Measurements from ENCODE around the gene SIGLECL1.

Gene SIGLECL1

GRCh38 chr19:51247972-51248590 is 2.8 kb upstream of the SIGLECL1 start:
- no peaks in the 10 kb centered on the region for H3K79me2 ChIP-seq
- H3K9me3 ChIP-seq (ENCODE audit: control insufficient read depth, low read length) = no peaks in the 10 kb centered on the region
- no peak overlapping the region for H3K9ac ChIP-seq
- H3K4me2 ChIP-seq (ENCODE audit: low read length) = no peak overlapping the region
- no peaks in the 10 kb centered on the region for H3K27me3 ChIP-seq (ENCODE audit: control insufficient read depth, insufficient read depth, low read length)
- no peak for TF ChIP-seq CTCF (IDR thresholded peaks at IDR 0.05)
- no peaks in the 10 kb centered on the region for H3K4me1 ChIP-seq
- H3K4me3 ChIP-seq (ENCODE audit: low read depth, low read length) = no peak overlapping the region
- no peaks in the 10 kb centered on the region for H3K36me3 ChIP-seq (ENCODE audit: control insufficient read depth, insufficient read depth, low read length)
- no peak overlapping the region for H3K27ac ChIP-seq
- no peak overlapping the region for H2AFZ ChIP-seq

GRCh38 chr19:51251468-51251820 is 564 bp downstream of the SIGLECL1 start:
- Histone ChIP-seq H3K4me3 (ENCODE audit: low read depth, low read length) (no peak overlapping the region), H3K9me3 (ENCODE audit: control insufficient read depth, low read length) (no peaks in the 10 kb centered on the region), H3K79me2 (no peaks in the 10 kb centered on the region), H3K9ac (no peak overlapping the region), H3K27ac (no peak overlapping the region), H2AFZ (no peak overlapping the region), H3K36me3 (ENCODE audit: control insufficient read depth, insufficient read depth, low read length) (no peaks in the 10 kb centered on the region), H3K27me3 (ENCODE audit: control insufficient read depth, insufficient read depth, low read length) (no peaks in the 10 kb centered on the region), H3K4me1 (no peaks in the 10 kb centered on the region), H3K4me2 (ENCODE audit: low read length) (no peak overlapping the region)
- no peak for TF ChIP-seq CTCF (IDR thresholded peaks at IDR 0.05)

GRCh38 chr19:51252306-51253079 is 1.6 kb downstream of the SIGLECL1 start:
- Histone ChIP-seq H3K36me3 (ENCODE audit: control insufficient read depth, insufficient read depth, low read length) (no peaks in the 10 kb centered on the region), H3K79me2 (no peaks in the 10 kb centered on the region), H3K9ac (no peak overlapping the region), H3K27ac (no peak overlapping the region), H3K4me3 (ENCODE audit: low read depth, low read length) (no peak overlapping the region), H3K4me2 (ENCODE audit: low read length) (no peak overlapping the region), H3K27me3 (ENCODE audit: control insufficient read depth, insufficient read depth, low read length) (no peaks in the 10 kb centered on the region), H3K4me1 (no peaks in the 10 kb centered on the region), H2AFZ (no peak overlapping the region), H3K9me3 (ENCODE audit: control insufficient read depth, low read length) (no peaks in the 10 kb centered on the region)
- no peak for TF ChIP-seq CTCF (IDR thresholded peaks at IDR 0.05)

GRCh38 chr19:51253088-51253806 is 2.4 kb downstream of the SIGLECL1 start:
- Histone ChIP-seq H3K9ac (no peak overlapping the region), H3K4me2 (ENCODE audit: low read length) (no peak overlapping the region), H3K27ac (no peak overlapping the region), H2AFZ (no peak overlapping the region), H3K9me3 (ENCODE audit: control insufficient read depth, low read length) (no peaks in the 10 kb centered on the region), H3K36me3 (ENCODE audit: control insufficient read depth, insufficient read depth, low read length) (no peaks in the 10 kb centered on the region), H3K79me2 (no peaks in the 10 kb centered on the region), H3K27me3 (ENCODE audit: control insufficient read depth, insufficient read depth, low read length) (no peaks in the 10 kb centered on the region), H3K4me3 (ENCODE audit: low read depth, low read length) (no peak overlapping the region), H3K4me1 (no peaks in the 10 kb centered on the region)
- no peak for TF ChIP-seq CTCF (IDR thresholded peaks at IDR 0.05)
